ENCODE data around the gene ASB16. TPM values are rescaled to one million over a fixed set of nuclear protein-coding genes. Genes with fewer than 3 reads are reported as not detected.

ASB16 gene
- total RNA-seq, 1 experiment from 2014 or later, result 0.37 TPM

DNA sequence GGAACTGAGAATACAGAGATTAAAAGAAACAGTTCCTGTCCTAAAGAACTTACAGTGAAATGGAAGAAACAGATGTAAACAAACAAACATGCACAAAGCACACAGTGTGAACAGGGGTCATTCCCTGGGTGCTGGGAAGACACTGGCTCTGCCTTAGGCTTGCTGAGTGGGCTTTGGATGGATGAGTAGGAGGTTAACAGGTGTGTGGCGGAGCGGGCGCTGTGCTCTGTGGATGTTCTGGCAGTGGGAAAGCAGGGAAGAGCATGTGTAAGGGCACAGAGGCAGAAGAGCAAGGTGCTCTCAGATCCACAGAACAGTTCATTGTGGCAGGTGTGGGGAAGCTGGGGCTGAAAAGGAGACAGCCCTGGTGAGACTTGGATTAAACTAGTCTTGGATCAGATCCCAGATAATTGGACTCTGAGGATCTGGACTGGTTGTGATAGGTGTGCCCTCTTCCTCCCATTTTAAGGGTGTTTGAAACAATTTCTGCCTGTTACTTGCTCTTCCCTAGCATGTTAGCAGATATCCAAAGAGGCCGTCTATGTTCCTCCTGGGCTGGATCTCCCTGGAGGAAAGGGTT is 20.7 kb upstream of the ASB16 start:
- RAD21 ChIA-PET (ENCODE audit: low non-redundant PET in 1 of 2, low total read pairs in 2 of 2, uncharacterized antibody in 2 of 2, unreplicated experiment in 2 of 2), result no interaction called here
- Histone ChIP-seq H3K4me3 (replicated peaks in 1 of 2; ENCODE audit: low read depth in 1 of 2, low read length in 2 of 2) (no peak overlapping the region), H3K36me3 (ENCODE audit: control insufficient read depth in 1 of 2, insufficient read depth in 2 of 2, low read length in 2 of 2) (peaks cover 7 to 37% of the 10 kb centered on the region in 2 experiments)

More for the DNA sequence above, 20.7 kb upstream of the ASB16 start:
- Histone ChIP-seq H3K4me2 (ENCODE audit: low read length) (no peak overlapping the region), H3K9ac (ENCODE audit: low read length) (no peak overlapping the region), H4K20me1 (ENCODE audit: insufficient read depth) (no peaks in the 10 kb centered on the region), H2AFZ (ENCODE audit: low read depth, low read length, poor library complexity, severe bottlenecking) (no peak overlapping the region), H3K27me3 (ENCODE audit: insufficient read depth, low read length) (no peaks in the 10 kb centered on the region), H3K27ac (ENCODE audit: low read depth, low read length) (no peak overlapping the region), H3K9me3 (ENCODE audit: control insufficient read depth in 1 of 2, insufficient read depth in 1 of 2, low read depth in 1 of 2, low read length in 2 of 2) (no peaks in the 10 kb centered on the region), H3K79me2 (ENCODE audit: insufficient read depth, low read length) (peaks cover 45% of the 10 kb centered on the region), H3K9me2 (ENCODE audit: insufficient read depth) (no peaks in the 10 kb centered on the region), H3K4me1 (ENCODE audit: control insufficient read depth in 1 of 2, insufficient read depth in 2 of 2, low read length in 2 of 2) (peaks cover 0 to 9% of the 10 kb centered on the region in 2 experiments; a peak in 1 of 4 replicates)
- TF ChIP-seq POLR2AphosphoS5 (IDR thresholded peaks at IDR 0.05; ENCODE audit: low read depth, low read length) (no peak), CBX3 (IDR thresholded peaks at IDR 0.05; ENCODE audit: low read depth) (no peak), EZH2phosphoT487 (IDR thresholded peaks at IDR 0.05; ENCODE audit: borderline replicate concordance) (no peak), RAD21 (IDR thresholded peaks at IDR 0.05; ENCODE audit: low read depth) (no peak), TCF7L2 (IDR thresholded peaks at IDR 0.05; ENCODE audit: borderline replicate concordance, extremely low read depth, insufficient read depth, insufficient read length) (no peak)
- TF ChIP-seq, protein P1, sequence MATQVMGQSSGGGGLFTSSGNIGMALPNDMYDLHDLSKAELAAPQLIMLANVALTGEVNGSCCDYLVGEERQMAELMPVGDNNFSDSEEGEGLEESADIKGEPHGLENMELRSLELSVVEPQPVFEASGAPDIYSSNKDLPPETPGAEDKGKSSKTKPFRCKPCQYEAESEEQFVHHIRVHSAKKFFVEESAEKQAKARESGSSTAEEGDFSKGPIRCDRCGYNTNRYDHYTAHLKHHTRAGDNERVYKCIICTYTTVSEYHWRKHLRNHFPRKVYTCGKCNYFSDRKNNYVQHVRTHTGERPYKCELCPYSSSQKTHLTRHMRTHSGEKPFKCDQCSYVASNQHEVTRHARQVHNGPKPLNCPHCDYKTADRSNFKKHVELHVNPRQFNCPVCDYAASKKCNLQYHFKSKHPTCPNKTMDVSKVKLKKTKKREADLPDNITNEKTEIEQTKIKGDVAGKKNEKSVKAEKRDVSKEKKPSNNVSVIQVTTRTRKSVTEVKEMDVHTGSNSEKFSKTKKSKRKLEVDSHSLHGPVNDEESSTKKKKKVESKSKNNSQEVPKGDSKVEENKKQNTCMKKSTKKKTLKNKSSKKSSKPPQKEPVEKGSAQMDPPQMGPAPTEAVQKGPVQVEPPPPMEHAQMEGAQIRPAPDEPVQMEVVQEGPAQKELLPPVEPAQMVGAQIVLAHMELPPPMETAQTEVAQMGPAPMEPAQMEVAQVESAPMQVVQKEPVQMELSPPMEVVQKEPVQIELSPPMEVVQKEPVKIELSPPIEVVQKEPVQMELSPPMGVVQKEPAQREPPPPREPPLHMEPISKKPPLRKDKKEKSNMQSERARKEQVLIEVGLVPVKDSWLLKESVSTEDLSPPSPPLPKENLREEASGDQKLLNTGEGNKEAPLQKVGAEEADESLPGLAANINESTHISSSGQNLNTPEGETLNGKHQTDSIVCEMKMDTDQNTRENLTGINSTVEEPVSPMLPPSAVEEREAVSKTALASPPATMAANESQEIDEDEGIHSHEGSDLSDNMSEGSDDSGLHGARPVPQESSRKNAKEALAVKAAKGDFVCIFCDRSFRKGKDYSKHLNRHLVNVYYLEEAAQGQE (IDR thresholded peaks at IDR 0.05; ENCODE audit: low read depth), result no peak
- TF ChIP-seq, protein P2, sequence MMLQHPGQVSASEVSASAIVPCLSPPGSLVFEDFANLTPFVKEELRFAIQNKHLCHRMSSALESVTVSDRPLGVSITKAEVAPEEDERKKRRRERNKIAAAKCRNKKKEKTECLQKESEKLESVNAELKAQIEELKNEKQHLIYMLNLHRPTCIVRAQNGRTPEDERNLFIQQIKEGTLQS (IDR thresholded peaks at IDR 0.05), result no peak
- intact Hi-C loops (cut with micrococcal nuclease), result no loop called here
- ChIA-PET CTCF (interaction anchor here (1.0 to 1.4 kb wide), 5 partner anchors 11 to 177 kb away, joined by 3 to 8 read pairs (median 4); no protein-coding TSS in a partner anchor), POLR2A (no interaction called here)
- no TSS peak for BruUV-seq (replicated peaks)
- ATAC-seq (no peak), DNase-seq (ENCODE audit: low read depth, low spot score) (no peak)

Data from HCT116 (cell line).